ENCODE data around the gene NSF.

DNA sequence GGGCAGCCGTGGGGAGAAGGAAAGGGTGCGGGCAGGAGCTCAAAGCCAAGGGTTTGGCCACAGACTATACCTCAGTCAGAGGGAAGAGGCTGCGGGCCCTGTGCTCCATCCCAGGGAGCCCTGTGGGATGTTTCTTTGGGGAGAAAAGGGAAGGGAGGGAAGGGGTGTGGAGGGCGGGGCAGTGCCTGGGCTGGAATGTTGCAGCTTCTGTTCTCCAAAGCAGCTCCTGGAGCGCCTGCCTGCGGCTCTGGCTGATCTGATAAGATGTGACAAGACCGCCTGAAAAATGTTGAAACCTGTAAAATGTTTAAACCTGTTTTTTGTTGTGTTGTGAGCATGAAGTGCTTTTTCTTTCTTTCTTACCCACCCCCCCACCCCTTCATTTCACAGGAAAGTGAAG is 195.2 kb downstream of the NSF start:
- TF ChIP-seq CTCF (IDR thresholded peaks at IDR 0.05): no peak
- TF ChIP-seq EZH2 (IDR thresholded peaks at IDR 0.05): no peak

All from neural progenitor cell (in vitro differentiated cells).